SK-N-SH (cell line): Measurements from ENCODE around the gene FMOD.

Experiments
- CTCF ChIP-seq: fragments of 200-600 bp; sonication (generic); IDR thresholded peaks from 2 replicates; pipeline ENCODE4 v1.6.1; 2017; ENCODE audit warnings: antibody characterized with exemption, mild to moderate bottlenecking, moderate library complexity
- FOXJ3 ChIP-seq: sonication (generic); formaldehyde crosslinking; IDR thresholded peaks from 2 replicates; pipeline ENCODE4 v1.5.1; 2020; ENCODE audit warnings: mild to moderate bottlenecking, missing genetic modification reagents
- TF ChIP-seq, protein P1 (sequence below): fragments of 150-350 bp; IDR thresholded peaks from 2 replicates; pipeline ENCODE4 v1.6.1; 2016; ENCODE audit warnings: mild to moderate bottlenecking, low read depth, low read length

GRCh38 chr1:203291201-203292096 is 59.5 kb downstream of the FMOD start:
- no peak for TF ChIP-seq CTCF
- TF ChIP-seq, protein P1, sequence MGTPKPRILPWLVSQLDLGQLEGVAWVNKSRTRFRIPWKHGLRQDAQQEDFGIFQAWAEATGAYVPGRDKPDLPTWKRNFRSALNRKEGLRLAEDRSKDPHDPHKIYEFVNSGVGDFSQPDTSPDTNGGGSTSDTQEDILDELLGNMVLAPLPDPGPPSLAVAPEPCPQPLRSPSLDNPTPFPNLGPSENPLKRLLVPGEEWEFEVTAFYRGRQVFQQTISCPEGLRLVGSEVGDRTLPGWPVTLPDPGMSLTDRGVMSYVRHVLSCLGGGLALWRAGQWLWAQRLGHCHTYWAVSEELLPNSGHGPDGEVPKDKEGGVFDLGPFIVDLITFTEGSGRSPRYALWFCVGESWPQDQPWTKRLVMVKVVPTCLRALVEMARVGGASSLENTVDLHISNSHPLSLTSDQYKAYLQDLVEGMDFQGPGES = no peak
- TF ChIP-seq FOXJ3 (CRISPR knock-in tag) = no peak
